Endothelial cell of umbilical vein (primary cell): ENCODE data around the gene JAML. TPM values are rescaled to one million over a fixed set of nuclear protein-coding genes. Genes with fewer than 3 reads are reported as not detected.

Source experiments
- BruUV-seq: library from RNA; stranded (reverse); fragments of 400-500 nt; replicated peaks from 2 replicates; lab custom pipeline; 2021; lab: Mats Ljungman, UMichigan
- CTCF ChIA-PET: fragments of 300-600, 350-600 bp; sonication (Branson Sonifier 250); formaldehyde crosslinking; loops from one replicate; lab custom pipeline; 2021; ENCODE audit warnings: antibody characterized with exemption, inconsistent platforms; lab: Charles Lee
- POLR2A ChIA-PET: fragments of 300-600, 350-600 bp; sonication (Branson Sonifier 250); formaldehyde crosslinking; loops from one replicate; lab custom pipeline; 2021; ENCODE audit warnings: antibody characterized with exemption, inconsistent platforms; lab: Charles Lee
- DNase-seq: peaks from one replicate; pipeline ENCODE4 v3.0.0-alpha.2; 2011; ENCODE audit warnings: low read depth, low spot score
- FAIRE-seq: peaks from 2 replicates; lab custom pipeline; 2011; peaks lifted over from hg19 to GRCh38; lab: Jason Lieb, UNC
- H2AFZ ChIP-seq: 2 replicates; pipeline ENCODE4 v1.6.0; 2012; ENCODE audit warnings: low read depth, low read length, control low read depth, inconsistent platforms
- H3K27ac ChIP-seq: 2 replicates; pipeline ENCODE4 v1.5.1; 2011; ENCODE audit warnings: low read depth, mild to moderate bottlenecking, control low read depth, low read length, moderate library complexity; ENCODE audit not compliant: insufficient read depth
- H3K27me3 ChIP-seq, 2 experiments: 2 replicates each; pipeline versions ENCODE4 v1.6.0 to v1.6.1; 2011; ENCODE audit warnings: low read length in 2 of 2, mixed read lengths in 1 of 2; ENCODE audit not compliant: control insufficient read depth in 2 of 2, insufficient read depth in 2 of 2
- H3K36me3 ChIP-seq, 2 experiments: 2 replicates in 1 of 2; 3 replicates in 1 of 2; pipeline ENCODE4 v1.5.1; 2011; ENCODE audit warnings: low read length in 2 of 2, mild to moderate bottlenecking in 1 of 2, moderate library complexity in 1 of 2; ENCODE audit not compliant: control insufficient read depth in 2 of 2, insufficient read depth in 2 of 2; ENCODE audit errors: extremely low read depth in 1 of 2
- H3K4me1 ChIP-seq: 3 replicates; pipeline ENCODE4 v1.5.1; 2011; ENCODE audit warnings: mild to moderate bottlenecking, low read length; ENCODE audit not compliant: control insufficient read depth, insufficient read depth; ENCODE audit errors: extremely low read depth
- H3K4me2 ChIP-seq: 2 replicates; pipeline ENCODE4 v1.6.1; 2011; ENCODE audit warnings: low read length, control low read depth, mixed read lengths; ENCODE audit not compliant: insufficient read depth
- H3K4me3 ChIP-seq, 3 experiments: fragments of 200-600 bp in 1 of 3; sonication (generic), shearing (Covaris generic) in 1 of 3; replicated peaks in 1 of 3; 2 replicates each; pipeline ENCODE4 v1.5.1; 2011 to 2016; ENCODE audit warnings: control low read depth in 3 of 3, low read length in 3 of 3, mild to moderate bottlenecking in 2 of 3, inconsistent platforms in 1 of 3, low read depth in 1 of 3, moderate library complexity in 1 of 3; ENCODE audit not compliant: insufficient read depth in 1 of 3
- H3K79me2 ChIP-seq: 2 replicates; pipeline ENCODE4 v1.6.0; 2012; ENCODE audit warnings: low read length, inconsistent platforms; ENCODE audit not compliant: control insufficient read depth, insufficient read depth
- H3K9ac ChIP-seq: replicated peaks from 2 replicates; pipeline ENCODE3; 2011; ENCODE audit warnings: low read length, control low read depth; ENCODE audit not compliant: insufficient read depth; ENCODE audit errors: extremely low read depth
- H3K9me1 ChIP-seq: replicated peaks from 3 replicates; pipeline ENCODE4 v1.6.0; 2011; ENCODE audit warnings: mild to moderate bottlenecking, low read length; ENCODE audit not compliant: control insufficient read depth, insufficient read depth; ENCODE audit errors: extremely low read depth
- H3K9me3 ChIP-seq: replicated peaks from 2 replicates; pipeline ENCODE4 v1.5.1; 2012; ENCODE audit warnings: low read length, inconsistent platforms; ENCODE audit not compliant: control insufficient read depth, insufficient read depth
- H4K20me1 ChIP-seq: replicated peaks from 2 replicates; pipeline ENCODE3; 2011; ENCODE audit warnings: mild to moderate bottlenecking, low read length; ENCODE audit not compliant: control insufficient read depth, insufficient read depth; ENCODE audit errors: extremely low read depth
- EZH2 ChIP-seq: IDR thresholded peaks from 2 replicates; pipeline ENCODE4 v1.6.1; 2012; ENCODE audit warnings: borderline replicate concordance, low read depth, mild to moderate bottlenecking, moderate library complexity, low read length, inconsistent platforms; ENCODE audit not compliant: severe bottlenecking
- FOS ChIP-seq: IDR thresholded peaks from 2 replicates; pipeline ENCODE4 v1.6.1; 2011; ENCODE audit warnings: mild to moderate bottlenecking, low read length, moderate library complexity, borderline replicate concordance; ENCODE audit not compliant: insufficient read depth
- GATA2 ChIP-seq: IDR thresholded peaks from 2 replicates; pipeline ENCODE4 v1.7.0; 2011; ENCODE audit warnings: low read depth, mild to moderate bottlenecking, moderate library complexity, mixed read lengths, low read length; ENCODE audit not compliant: insufficient read length, insufficient read depth
- JUN ChIP-seq: IDR thresholded peaks from 2 replicates; pipeline ENCODE4 v1.6.1; 2011; ENCODE audit warnings: borderline replicate concordance, low read depth; ENCODE audit not compliant: insufficient read length, insufficient read depth
- MAX ChIP-seq: IDR thresholded peaks from 2 replicates; pipeline ENCODE4 v1.6.1; 2011; ENCODE audit not compliant: insufficient read depth, insufficient read length
- MYC ChIP-seq: IDR thresholded peaks from one replicate; pipeline ENCODE4 v1.6.1; 2011; ENCODE audit warnings: mild to moderate bottlenecking, low read depth, low read length
- POLR2A ChIP-seq: IDR thresholded peaks from 2 replicates; pipeline ENCODE4 v1.6.1; 2012; ENCODE audit warnings: low read depth, mild to moderate bottlenecking, control low read depth, low read length
- POLR2AphosphoS5 ChIP-seq: IDR thresholded peaks from 2 replicates; pipeline ENCODE4 v1.6.1; 2012; ENCODE audit warnings: low read depth, mild to moderate bottlenecking, control low read depth, low read length, moderate library complexity; ENCODE audit not compliant: insufficient read depth
- dilution Hi-C: fragments of 300-500 bp; cut with MboI; formaldehyde crosslinking; loops from one replicate; pipeline ENCODE4 v1.15.0; 2019; ENCODE audit warnings: low sequenced_read_pairs; ENCODE audit not compliant: extremely low pct_ligation_motif_present
- intact Hi-C: fragments of 100-400 bp; cut with micrococcal nuclease; formaldehyde crosslinking; loops from one replicate; pipeline ENCODE4 v1.10.0; 2022
- polyA plus RNA-seq, 4 experiments: library from polyadenylated mRNA; depleted of rRNA in 3 of 4; stranded (reverse) in 3 of 4; unstranded in 1 of 4; fragments of >200 nt; gene quantifications; 2 replicates each; pipeline versions ENCODE4 v1.2.1 to v1.2.3, GENCODE V29; 2011 to 2012; ENCODE audit warnings: missing spikeins in 1 of 4
- total RNA-seq: library from RNA; stranded (reverse); gene quantifications from 2 replicates; pipeline ENCODE4 v1.2.3, GENCODE V29; 2021
- TF ChIP-seq, protein P1 (sequence below), 2 donors: IDR thresholded peaks; 1 replicate in 1 of 2; 2 replicates in 1 of 2; pipeline ENCODE4 v1.5.1; 2011; ENCODE audit warnings: low read length in 2 of 2, mild to moderate bottlenecking in 2 of 2, moderate library complexity in 2 of 2, control low read depth in 1 of 2, inconsistent platforms in 1 of 2, low read depth in 1 of 2; ENCODE audit not compliant: insufficient read depth in 1 of 2; ENCODE audit errors: extremely low read depth in 1 of 2

JAML gene
- total and polyA plus RNA-seq, 2 donors (not counting 3 experiments of a cell fraction or from before 2014, with no cell fraction given), result 0.04 to 0.35 TPM

GRCh38 chr11:118233377-118233776 is 8.6 kb upstream of the JAML start:
- Histone ChIP-seq H3K9me3 (no peaks in the 10 kb centered on the region), H3K4me3 (no peak overlapping the region), H3K4me1 (peaks cover 22% of the 10 kb centered on the region), H3K9me1 (no peaks in the 10 kb centered on the region), H4K20me1 (no peaks in the 10 kb centered on the region), H3K27ac (no peak overlapping the region), H3K9ac (no peak overlapping the region), H3K4me2 (no peak overlapping the region), H3K27me3 (no peaks in the 10 kb centered on the region), H2AFZ (no peak overlapping the region), H3K36me3 (peaks cover 0 to 1% of the 10 kb centered on the region in 2 experiments), H3K79me2 (no peaks in the 10 kb centered on the region)
- TF ChIP-seq FOS (no peak), POLR2AphosphoS5 (no peak), MYC (no peak), EZH2 (no peak), GATA2 (no peak), POLR2A (no peak), MAX (no peak), JUN (no peak)
- TF ChIP-seq, protein P1, sequence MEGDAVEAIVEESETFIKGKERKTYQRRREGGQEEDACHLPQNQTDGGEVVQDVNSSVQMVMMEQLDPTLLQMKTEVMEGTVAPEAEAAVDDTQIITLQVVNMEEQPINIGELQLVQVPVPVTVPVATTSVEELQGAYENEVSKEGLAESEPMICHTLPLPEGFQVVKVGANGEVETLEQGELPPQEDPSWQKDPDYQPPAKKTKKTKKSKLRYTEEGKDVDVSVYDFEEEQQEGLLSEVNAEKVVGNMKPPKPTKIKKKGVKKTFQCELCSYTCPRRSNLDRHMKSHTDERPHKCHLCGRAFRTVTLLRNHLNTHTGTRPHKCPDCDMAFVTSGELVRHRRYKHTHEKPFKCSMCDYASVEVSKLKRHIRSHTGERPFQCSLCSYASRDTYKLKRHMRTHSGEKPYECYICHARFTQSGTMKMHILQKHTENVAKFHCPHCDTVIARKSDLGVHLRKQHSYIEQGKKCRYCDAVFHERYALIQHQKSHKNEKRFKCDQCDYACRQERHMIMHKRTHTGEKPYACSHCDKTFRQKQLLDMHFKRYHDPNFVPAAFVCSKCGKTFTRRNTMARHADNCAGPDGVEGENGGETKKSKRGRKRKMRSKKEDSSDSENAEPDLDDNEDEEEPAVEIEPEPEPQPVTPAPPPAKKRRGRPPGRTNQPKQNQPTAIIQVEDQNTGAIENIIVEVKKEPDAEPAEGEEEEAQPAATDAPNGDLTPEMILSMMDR (IDR thresholded peaks at IDR 0.05; ENCODE audit: extremely low read depth in 1 of 2, insufficient read depth in 1 of 2, low read depth in 1 of 2, low read length in 2 of 2), result no peak
- ChIA-PET POLR2A (no interaction called here), CTCF (interaction anchor here (1.0 kb wide), 2 partner anchors 35 to 62 kb away, joined by 3 to 4 read pairs; no protein-coding TSS in a partner anchor)
- dilution Hi-C loops (no loop called here), intact Hi-C loops (no loop called here)
- DNase-seq (no peak), FAIRE-seq (no peak)
- BruUV-seq, result no TSS peak
